Naive thymus-derived CD4-positive, alpha-beta T cell (primary cell): ENCODE data around the gene ATP2A3. TPM values are rescaled to one million over a fixed set of nuclear protein-coding genes. Genes with fewer than 3 reads are reported as not detected.

Experiments used
- ATAC-seq: fragments of 150-1000 bp; cut with Tn5 transposase; 2 replicates; pipeline ENCODE4 v1.10.0; 2021; ENCODE audit warnings: mild to moderate bottlenecking, moderate library complexity
- CTCF ChIA-PET: fragments of 350-600 bp; sonication (Branson Sonifier 250); formaldehyde crosslinking; loops from one replicate; lab custom pipeline; 2021; ENCODE audit warnings: antibody characterized with exemption; lab: Charles Lee
- POLR2A ChIA-PET: fragments of 350-600 bp; sonication (Branson Sonifier 250); formaldehyde crosslinking; loops from one replicate; lab custom pipeline; 2021; ENCODE audit warnings: antibody characterized with exemption, inconsistent platforms; lab: Charles Lee
- DNase-seq, 9 donors: peaks; one replicate each; pipeline versions ENCODE4 v3.0.0 to v3.0.0-alpha.2; 2020 to 2022; ENCODE audit warnings: mixed read lengths in 1 of 9
- H3K27ac ChIP-seq: one replicate; pipeline ENCODE4 v1.7.0; 2013; ENCODE audit warnings: mild to moderate bottlenecking, low read depth, low read length, moderate library complexity
- H3K27me3 ChIP-seq, 2 donors: one replicate each; pipeline ENCODE4 v1.7.0; 2013; ENCODE audit warnings: low read length in 2 of 2, mild to moderate bottlenecking in 2 of 2, moderate library complexity in 2 of 2; ENCODE audit not compliant: control insufficient read depth in 2 of 2, insufficient read depth in 2 of 2
- H3K36me3 ChIP-seq, 3 experiments: 1 replicate in 2 of 3; 2 replicates in 1 of 3; pipeline ENCODE4 v1.7.0; 2013; ENCODE audit warnings: low read length in 3 of 3, mild to moderate bottlenecking in 3 of 3, moderate library complexity in 1 of 3; ENCODE audit not compliant: insufficient read depth in 3 of 3, control insufficient read depth in 2 of 3
- H3K4me1 ChIP-seq, 2 donors: one replicate each; pipeline ENCODE4 v1.7.0; 2013; ENCODE audit warnings: low read length in 2 of 2, mild to moderate bottlenecking in 2 of 2, moderate library complexity in 1 of 2; ENCODE audit not compliant: control insufficient read depth in 2 of 2, insufficient read depth in 2 of 2
- H3K4me3 ChIP-seq: 2 replicates; pipeline ENCODE4 v1.7.0; 2013; ENCODE audit warnings: mild to moderate bottlenecking, low read length
- H3K9me3 ChIP-seq, 3 experiments: 1 replicate in 2 of 3; 2 replicates in 1 of 3; pipeline ENCODE4 v1.7.0; 2013; ENCODE audit warnings: low read length in 3 of 3; ENCODE audit not compliant: control insufficient read depth in 2 of 3
- H3K27ac Mint-ChIP-seq, 9 donors: one replicate each; pipeline ENCODE4 v1.8.0; 2020 to 2022; ENCODE audit warnings: mixed read lengths in 9 of 9, mild to moderate bottlenecking in 8 of 9, moderate library complexity in 5 of 9, inconsistent platforms in 2 of 9
- H3K27me3 Mint-ChIP-seq, 5 donors: one replicate each; pipeline ENCODE4 v1.8.0; 2021 to 2022; ENCODE audit warnings: mixed read lengths in 5 of 5, mild to moderate bottlenecking in 1 of 5
- H3K36me3 Mint-ChIP-seq, 5 donors: one replicate each; pipeline ENCODE4 v1.8.0; 2020 to 2022; ENCODE audit warnings: mixed read lengths in 5 of 5, mild to moderate bottlenecking in 3 of 5, inconsistent platforms in 1 of 5
- H3K4me1 Mint-ChIP-seq, 7 donors: one replicate each; pipeline ENCODE4 v1.8.0; 2020 to 2022; ENCODE audit warnings: mixed read lengths in 7 of 7, mild to moderate bottlenecking in 3 of 7, inconsistent platforms in 1 of 7
- H3K4me3 Mint-ChIP-seq, 10 donors: one replicate each; pipeline ENCODE4 v1.8.0; 2020 to 2022; ENCODE audit warnings: mild to moderate bottlenecking in 10 of 10, mixed read lengths in 10 of 10, moderate library complexity in 6 of 10, inconsistent platforms in 2 of 10
- H3K9me3 Mint-ChIP-seq, 11 donors: one replicate each; pipeline ENCODE4 v1.8.0; 2020 to 2022; ENCODE audit warnings: mixed read lengths in 11 of 11, mild to moderate bottlenecking in 4 of 11, inconsistent platforms in 1 of 11, moderate library complexity in 1 of 11
- intact Hi-C, 2 donors: fragments of 100-400 bp; cut with micrococcal nuclease; formaldehyde crosslinking; loops; one replicate each; pipeline ENCODE4 v1.15.1; 2023
- polyA plus RNA-seq, 2 donors: library from polyadenylated mRNA; unstranded; fragments of 300-500 nt; fragmentation: Illumina TruSeq; gene quantifications; one replicate each; pipeline ENCODE4 v1.2.3, GENCODE V29; 2021
- total RNA-seq, 6 experiments: library from RNA in 5 of 6; stranded (reverse) in 5 of 6; gene quantifications; 1 replicate in 5 of 6; 2 replicates in 1 of 6; pipeline ENCODE4 v1.2.3 and lab custom pipeline; 2021 to 2026

Gene ATP2A3
- total and polyA plus RNA-seq, 7 experiments from 2014 or later, result 46.6 to 260 (median 157) TPM

GRCh38 chr17:3885271-3885670 lies 79.0 kb downstream of the ATP2A3 start:
- Histone ChIP-seq H3K4me1 (peaks cover 10 to 20% of the 10 kb centered on the region in 2 donors), H3K9me3 (no peaks in the 10 kb centered on the region), H3K4me3 (no peak overlapping the region), H3K27me3 (no peaks in the 10 kb centered on the region), H3K36me3 (peaks cover 0 to 23% (median 0%) of the 10 kb centered on the region in 3 experiments), H3K27ac (no peak overlapping the region)
- DNase-seq (no peak), ATAC-seq (no peak)
- no peaks in the 10 kb centered on the region for H3K27me3 Mint-ChIP-seq
- peaks cover 0 to 17% (median 0%) of the 10 kb centered on the region in 5 donors for H3K36me3 Mint-ChIP-seq
- H3K27ac Mint-ChIP-seq, result peak overlapping the region in 2 of 9 donors; percentile 15 to 38
- peaks cover 18 to 34% (median 31%) of the 10 kb centered on the region in 7 donors for H3K4me1 Mint-ChIP-seq
- ChIA-PET CTCF (no interaction called here), POLR2A (interaction anchor here (0.6 kb wide), 1 partner anchor 8 kb away, joined by 3 read pairs; the partner anchor contains the start of gene CAMKK1)
- H3K4me3 Mint-ChIP-seq, result peak overlapping the region in 1 of 10 donors; percentile 55
- intact Hi-C loops, result no loop called here
- H3K9me3 Mint-ChIP-seq, result no peaks in the 10 kb centered on the region

DNA sequence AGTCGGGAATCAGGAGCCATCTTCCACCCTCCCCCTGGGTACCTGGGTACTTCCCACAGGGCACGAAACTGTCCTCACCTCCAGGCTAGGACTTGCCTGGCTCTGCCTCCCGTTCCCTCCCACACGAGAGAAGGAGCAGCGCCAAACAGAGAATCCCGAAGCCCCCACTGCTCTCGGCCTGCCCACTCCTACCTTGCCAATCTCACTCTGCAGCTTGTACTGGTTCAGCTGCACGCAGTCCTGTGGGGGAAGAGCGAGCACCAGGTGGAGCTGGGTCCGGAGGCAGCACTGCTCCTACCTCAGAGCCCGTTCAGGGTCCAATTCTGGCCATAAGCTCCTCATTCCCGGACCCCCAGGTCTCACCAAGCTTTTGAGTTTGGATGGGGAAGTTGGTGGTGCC lies 80.0 kb downstream of the ATP2A3 start:
- Mint-ChIP-seq H3K27me3 (no peaks in the 10 kb centered on the region), H3K4me1 (peaks cover 18 to 30% (median 28%) of the 10 kb centered on the region in 7 donors), H3K36me3 (peaks cover 0 to 20% (median 0%) of the 10 kb centered on the region in 5 donors), H3K9me3 (no peaks in the 10 kb centered on the region), H3K4me3 (no peak overlapping the region), H3K27ac (no peak overlapping the region)
- CTCF ChIA-PET, result interaction anchor here (0.5 to 0.6 kb wide), 2 partner anchors 25 to 97 kb away, joined by 3 read pairs; no protein-coding TSS in a partner anchor
- H3K27ac ChIP-seq, result no peak overlapping the region
- H3K27me3 ChIP-seq, result no peaks in the 10 kb centered on the region
- no peak for ATAC-seq
- H3K9me3 ChIP-seq, result no peaks in the 10 kb centered on the region
- DNase-seq, result no peak
- intact Hi-C loops, result no loop called here
- POLR2A ChIA-PET, result interaction anchor here (1.0 kb wide), 1 partner anchor 9 kb away, joined by 3 read pairs; the partner anchor contains the start of gene CAMKK1
- peaks cover 0 to 33% (median 0%) of the 10 kb centered on the region in 3 experiments for H3K36me3 ChIP-seq
- H3K4me3 ChIP-seq, result no peak overlapping the region
- peaks cover 10 to 20% of the 10 kb centered on the region in 2 donors for H3K4me1 ChIP-seq

DNA sequence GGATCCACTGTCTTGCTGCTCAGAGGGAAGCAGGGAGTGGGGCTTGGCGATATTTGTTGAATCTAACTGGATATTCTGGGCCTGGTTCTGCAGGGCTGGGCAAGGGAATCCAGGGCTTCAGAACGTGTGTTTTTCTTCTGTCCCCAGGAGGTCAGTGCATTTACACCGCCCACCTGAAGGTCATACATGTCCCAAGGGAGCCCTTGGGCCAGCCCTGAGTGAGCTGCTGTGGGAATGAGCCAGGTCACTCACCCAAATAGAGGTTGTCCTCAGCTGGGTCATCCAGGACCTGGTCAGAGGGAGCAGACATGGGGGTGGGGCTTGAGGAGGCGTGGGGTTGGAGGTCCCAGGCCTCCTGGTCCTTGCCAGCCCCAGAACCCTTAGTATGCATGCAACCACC lies 82.0 kb downstream of the ATP2A3 start:
- no peaks in the 10 kb centered on the region for H3K9me3 Mint-ChIP-seq
- no peak overlapping the region for H3K4me3 Mint-ChIP-seq
- DNase-seq (no peak), ATAC-seq (no peak)
- ChIA-PET POLR2A (interaction anchor here (0.6 kb wide), 1 partner anchor 39 kb away, joined by 3 read pairs; no protein-coding TSS in a partner anchor), CTCF (no interaction called here)
- H3K9me3 ChIP-seq, result no peaks in the 10 kb centered on the region
- H3K4me1 ChIP-seq, result peaks cover 8% of the 10 kb centered on the region in 2 donors
- intact Hi-C loops, result no loop called here
- peaks cover 0 to 22% (median 0%) of the 10 kb centered on the region in 5 donors for H3K36me3 Mint-ChIP-seq
- no peak overlapping the region for H3K4me3 ChIP-seq
- peaks cover 12 to 16% (median 13%) of the 10 kb centered on the region in 7 donors for H3K4me1 Mint-ChIP-seq
- no peaks in the 10 kb centered on the region for H3K27me3 ChIP-seq
- H3K27ac Mint-ChIP-seq, result peak overlapping the region in 1 of 9 donors; percentile 59
- H3K36me3 ChIP-seq, result peaks cover 0 to 40% (median 0%) of the 10 kb centered on the region in 3 experiments
- no peak overlapping the region for H3K27ac ChIP-seq
- H3K27me3 Mint-ChIP-seq, result no peaks in the 10 kb centered on the region

DNA sequence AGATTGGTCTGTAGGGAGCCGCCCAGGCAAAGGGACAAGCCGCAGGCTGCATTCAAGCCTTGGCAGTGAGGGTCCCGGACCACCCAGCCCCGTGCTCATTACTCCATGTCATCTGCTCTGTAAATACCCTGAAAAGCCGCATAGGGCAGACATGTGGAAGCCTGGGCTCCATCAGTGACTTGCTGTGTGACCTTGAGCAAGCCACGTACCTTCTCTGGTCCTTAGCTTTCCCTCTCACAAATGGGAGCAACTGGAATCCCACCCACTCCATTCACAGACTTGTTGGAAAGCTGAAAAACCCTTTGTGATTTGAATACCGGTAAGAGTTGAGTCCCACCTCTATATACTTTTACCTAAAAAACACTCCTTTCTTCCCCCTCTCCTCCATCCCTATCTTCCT lies 83.3 kb downstream of the ATP2A3 start:
- DNase-seq (no peak), ATAC-seq (no peak)
- ChIA-PET CTCF (interaction anchor here (1.2 kb wide), 1 partner anchor 17 kb away, joined by 4 read pairs; no protein-coding TSS in a partner anchor), POLR2A (no interaction called here)
- no peaks in the 10 kb centered on the region for H3K27me3 ChIP-seq
- Mint-ChIP-seq H3K27me3 (no peaks in the 10 kb centered on the region), H3K36me3 (peaks cover 0 to 27% (median 4%) of the 10 kb centered on the region in 5 donors), H3K27ac (no peak overlapping the region), H3K4me3 (no peak overlapping the region), H3K4me1 (peaks cover 0 to 4% (median under 1%) of the 10 kb centered on the region in 7 donors), H3K9me3 (no peaks in the 10 kb centered on the region)
- H3K4me3 ChIP-seq, result no peak overlapping the region
- H3K36me3 ChIP-seq, result peaks cover 0 to 42% (median 0%) of the 10 kb centered on the region in 3 experiments
- H3K9me3 ChIP-seq, result no peaks in the 10 kb centered on the region
- no peak overlapping the region for H3K27ac ChIP-seq
- H3K4me1 ChIP-seq, result no peaks in the 10 kb centered on the region
- intact Hi-C loops, result no loop called here

DNA sequence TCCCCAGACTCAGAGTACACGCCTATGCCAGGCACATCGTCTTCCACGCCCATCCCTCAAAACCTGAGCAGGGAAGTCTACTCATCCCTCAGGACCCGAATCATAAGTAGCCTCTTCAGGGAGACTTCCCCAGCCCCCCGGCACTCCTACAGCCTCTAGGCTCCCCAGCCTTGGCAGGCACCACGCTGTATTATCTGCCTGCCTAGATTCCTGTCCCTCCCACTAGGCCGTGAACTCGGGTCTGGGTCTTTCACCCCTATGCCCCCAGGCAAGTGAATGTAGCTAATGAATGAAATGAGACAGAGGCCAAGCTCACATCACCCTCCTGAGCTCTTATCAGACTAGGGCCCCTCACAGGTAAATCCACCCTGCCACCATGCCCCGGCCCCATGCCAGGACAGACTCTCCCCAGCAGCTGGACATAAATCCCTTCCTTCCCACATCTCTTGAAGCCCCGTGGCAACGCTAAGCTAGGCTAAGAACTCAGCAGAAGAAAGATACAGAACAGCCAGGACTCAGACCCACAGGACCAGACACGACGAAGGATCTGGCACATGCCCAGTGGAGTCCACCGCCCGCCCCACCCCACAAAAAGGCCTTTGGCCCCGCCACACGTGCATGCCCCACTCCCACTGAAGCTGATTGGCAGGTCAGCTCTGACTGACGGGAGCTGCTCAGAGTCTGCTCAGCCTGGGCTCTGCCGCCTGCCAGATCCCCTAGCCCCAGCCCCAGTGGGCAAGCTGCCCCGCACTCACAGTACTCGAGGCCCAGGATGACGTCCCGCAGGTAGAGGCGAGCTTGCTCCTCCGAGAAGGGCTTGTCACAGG lies 84.4 kb downstream of the ATP2A3 start:
- no peak for ATAC-seq
- POLR2A ChIA-PET, result no interaction called here
- Histone ChIP-seq H3K27ac (no peak overlapping the region), H3K27me3 (no peaks in the 10 kb centered on the region), H3K4me3 (no peak overlapping the region), H3K4me1 (no peaks in the 10 kb centered on the region), H3K9me3 (no peaks in the 10 kb centered on the region), H3K36me3 (peaks cover 0 to 49% (median 0%) of the 10 kb centered on the region in 3 experiments)
- no peaks in the 10 kb centered on the region for H3K27me3 Mint-ChIP-seq
- no peaks in the 10 kb centered on the region for H3K9me3 Mint-ChIP-seq
- intact Hi-C loops, result no loop called here
- CTCF ChIA-PET, result interaction anchor here (0.8 to 1.2 kb wide), 2 partner anchors 15 to 332 kb away, joined by 4 read pairs; no protein-coding TSS in a partner anchor
- peak overlapping the region in 3 of 9 donors; percentile 47 to 59 (median 54) for H3K27ac Mint-ChIP-seq
- peaks cover 0 to 28% (median 4%) of the 10 kb centered on the region in 5 donors for H3K36me3 Mint-ChIP-seq
- H3K4me1 Mint-ChIP-seq, result peaks cover 0 to 3% (median 0%) of the 10 kb centered on the region in 7 donors
- no peak for DNase-seq
- H3K4me3 Mint-ChIP-seq, result no peak overlapping the region

DNA sequence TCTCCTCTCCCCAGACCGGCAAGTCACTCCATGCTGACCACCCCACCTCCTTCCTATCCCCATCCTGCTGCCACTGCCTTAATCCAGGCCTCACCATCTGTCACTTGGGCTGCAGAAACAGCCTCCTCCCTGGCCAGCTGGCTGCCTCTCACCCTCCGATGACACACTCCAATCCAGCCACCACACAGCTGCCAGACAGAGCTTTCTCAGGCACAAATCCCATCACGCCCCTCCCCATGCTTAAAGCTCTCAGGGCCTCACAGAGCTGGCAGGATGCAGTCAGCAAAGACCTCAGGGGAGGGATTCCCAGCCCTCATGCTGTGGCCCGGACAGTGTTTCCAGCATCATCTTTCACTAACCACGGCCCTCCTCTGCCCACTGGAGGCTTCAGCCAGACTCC lies 85.1 kb downstream of the ATP2A3 start:
- Mint-ChIP-seq H3K9me3 (no peaks in the 10 kb centered on the region), H3K27ac (peak overlapping the region in 3 of 9 donors; percentile 47 to 59 (median 54)), H3K27me3 (no peaks in the 10 kb centered on the region), H3K4me3 (no peak overlapping the region), H3K36me3 (peaks cover 0 to 28% (median 4%) of the 10 kb centered on the region in 5 donors), H3K4me1 (no peaks in the 10 kb centered on the region)
- Histone ChIP-seq H3K4me1 (no peaks in the 10 kb centered on the region), H3K4me3 (no peak overlapping the region), H3K27me3 (no peaks in the 10 kb centered on the region), H3K9me3 (no peaks in the 10 kb centered on the region), H3K27ac (no peak overlapping the region), H3K36me3 (peaks cover 0 to 43% (median 0%) of the 10 kb centered on the region in 3 experiments)
- POLR2A ChIA-PET, result no interaction called here
- CTCF ChIA-PET, result no interaction called here
- no peak for ATAC-seq
- intact Hi-C loops, result no loop called here
- no peak for DNase-seq
